Measurements from ENCODE around the gene TGFBRAP1.

DNA sequence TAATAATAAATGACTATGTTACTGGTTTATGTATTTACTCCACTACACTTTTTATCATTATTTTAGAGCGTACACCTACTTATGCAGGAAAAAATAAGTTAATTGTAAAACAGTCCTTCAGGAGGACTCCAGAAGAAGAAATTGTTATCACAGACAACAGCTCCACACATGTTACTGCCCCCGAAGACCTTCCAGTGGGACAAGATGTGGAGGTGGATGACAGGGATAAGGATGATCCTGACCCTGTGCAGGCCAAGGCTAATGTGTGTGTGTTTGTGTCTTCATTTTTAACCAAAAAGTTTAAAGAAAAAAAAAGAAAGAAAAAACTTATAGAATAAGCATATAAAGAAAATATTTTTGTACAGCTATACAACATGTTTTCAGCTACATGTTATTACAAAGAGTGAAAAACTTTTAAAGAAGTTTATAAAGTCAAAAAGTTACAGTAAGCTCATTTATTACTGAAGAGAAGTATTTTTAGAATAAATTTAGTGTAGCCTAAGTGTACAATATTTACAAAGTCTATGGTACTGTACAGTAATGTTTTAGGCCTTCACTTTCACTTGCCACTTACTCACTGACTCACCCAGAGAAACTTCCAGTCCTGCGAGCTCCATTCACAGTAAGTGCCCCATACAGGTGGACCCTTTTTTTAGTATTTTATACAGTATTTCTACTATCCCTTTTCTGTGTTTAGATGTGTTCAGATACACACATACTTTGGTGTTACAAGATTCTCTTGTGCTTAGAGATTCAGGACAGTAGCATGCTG is 7.5 kb downstream of the TGFBRAP1 start:
- TF ChIP-seq, protein P1, sequence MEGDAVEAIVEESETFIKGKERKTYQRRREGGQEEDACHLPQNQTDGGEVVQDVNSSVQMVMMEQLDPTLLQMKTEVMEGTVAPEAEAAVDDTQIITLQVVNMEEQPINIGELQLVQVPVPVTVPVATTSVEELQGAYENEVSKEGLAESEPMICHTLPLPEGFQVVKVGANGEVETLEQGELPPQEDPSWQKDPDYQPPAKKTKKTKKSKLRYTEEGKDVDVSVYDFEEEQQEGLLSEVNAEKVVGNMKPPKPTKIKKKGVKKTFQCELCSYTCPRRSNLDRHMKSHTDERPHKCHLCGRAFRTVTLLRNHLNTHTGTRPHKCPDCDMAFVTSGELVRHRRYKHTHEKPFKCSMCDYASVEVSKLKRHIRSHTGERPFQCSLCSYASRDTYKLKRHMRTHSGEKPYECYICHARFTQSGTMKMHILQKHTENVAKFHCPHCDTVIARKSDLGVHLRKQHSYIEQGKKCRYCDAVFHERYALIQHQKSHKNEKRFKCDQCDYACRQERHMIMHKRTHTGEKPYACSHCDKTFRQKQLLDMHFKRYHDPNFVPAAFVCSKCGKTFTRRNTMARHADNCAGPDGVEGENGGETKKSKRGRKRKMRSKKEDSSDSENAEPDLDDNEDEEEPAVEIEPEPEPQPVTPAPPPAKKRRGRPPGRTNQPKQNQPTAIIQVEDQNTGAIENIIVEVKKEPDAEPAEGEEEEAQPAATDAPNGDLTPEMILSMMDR (IDR thresholded peaks at IDR 0.05) = no peak
- TF ChIP-seq POLR2A (IDR thresholded peaks at IDR 0.05) (no peak), EP300 (IDR thresholded peaks at IDR 0.05) (no peak), POLR2AphosphoS5 (IDR thresholded peaks at IDR 0.05) (no peak)
